SU-DHL-6 (cell line): Measurements from ENCODE around the gene G6PC3.

Source experiments
- H2AFZ ChIP-seq: fragments of 200-600 bp; sonication (generic); 2 replicates; pipeline ENCODE4 v1.6.1; 2014; ENCODE audit warnings: low read depth, mild to moderate bottlenecking, moderate library complexity, mixed read lengths, antibody characterized with exemption, low read length; ENCODE audit not compliant: severe bottlenecking
- H3F3A ChIP-seq: fragments of 200-600 bp; shearing (Covaris generic); 2 replicates; pipeline ENCODE4 v1.6.0; 2016; ENCODE audit warnings: antibody characterized with exemption, mild to moderate bottlenecking; ENCODE audit not compliant: insufficient read depth
- H3K27ac ChIP-seq: fragments of 200-600 bp; sonication (generic); 2 replicates; pipeline ENCODE4 v1.5.1; 2016; ENCODE audit warnings: low read depth, mild to moderate bottlenecking, low read length, moderate library complexity, mixed read lengths
- H3K27me3 ChIP-seq: fragments of 200-600 bp; sonication (generic), shearing (Covaris generic); 2 replicates; pipeline ENCODE4 v1.6.0; 2014; ENCODE audit warnings: mild to moderate bottlenecking, low read length
- H3K36me3 ChIP-seq: fragments of 200-600 bp; sonication (generic); 2 replicates; pipeline ENCODE4 v1.6.1; 2014; ENCODE audit warnings: mild to moderate bottlenecking, low read length, mixed read lengths
- H3K4me2 ChIP-seq: fragments of 300-600, 200-600 bp; shearing (Covaris generic), sonication (generic); 2 replicates; pipeline ENCODE4 v1.6.0; 2014; ENCODE audit warnings: low read length, low read depth, mild to moderate bottlenecking; ENCODE audit not compliant: poor library complexity, severe bottlenecking
- H3K4me3 ChIP-seq: fragments of 200-600 bp; sonication (generic); 2 replicates; pipeline ENCODE4 v1.5.1; 2014; ENCODE audit warnings: antibody characterized with exemption, low read length, mild to moderate bottlenecking, mixed read lengths; ENCODE audit not compliant: insufficient read depth, poor library complexity, severe bottlenecking
- H3K79me2 ChIP-seq: fragments of 200-600 bp; sonication (generic); 2 replicates; pipeline ENCODE4 v1.6.1; 2014; ENCODE audit warnings: mild to moderate bottlenecking, low read length, moderate library complexity; ENCODE audit not compliant: insufficient read depth
- H3K9ac ChIP-seq: fragments of 200-600 bp; sonication (generic); 2 replicates; pipeline ENCODE4 v1.7.0; 2014; ENCODE audit warnings: mild to moderate bottlenecking, low read length
- H3K9me2 ChIP-seq: fragments of 200-600 bp; sonication (generic); replicated peaks from 2 replicates; pipeline ENCODE4 v1.6.1; 2014; ENCODE audit warnings: low read length; ENCODE audit not compliant: insufficient read depth
- H3K9me3 ChIP-seq: fragments of 200-600 bp; sonication (generic); 2 replicates; pipeline ENCODE4 v1.6.1; 2014; ENCODE audit warnings: low read length, mixed read lengths; ENCODE audit not compliant: insufficient read depth
- H4K20me1 ChIP-seq: fragments of 200-600 bp; sonication (generic); 2 replicates; pipeline ENCODE4 v1.6.1; 2014; ENCODE audit warnings: low read depth, mild to moderate bottlenecking, antibody characterized with exemption, low read length, moderate library complexity, mixed read lengths
- EZH2phosphoT487 ChIP-seq: fragments of 200-600 bp; sonication (generic), shearing (Covaris generic); conservative IDR thresholded peaks from 2 replicates; pipeline ENCODE4 v1.6.1; 2018; ENCODE audit warnings: mild to moderate bottlenecking, antibody characterized with exemption, low read length, moderate library complexity, mixed read lengths
- TF ChIP-seq, protein P1 (sequence below): fragments of 200-600 bp; sonication (generic); IDR thresholded peaks from one replicate; pipeline ENCODE4 v1.5.1; 2017; ENCODE audit warnings: antibody characterized with exemption, mild to moderate bottlenecking, low read length, moderate library complexity; ENCODE audit not compliant: insufficient read depth, poor library complexity, severe bottlenecking

Gene G6PC3

GRCh38 chr17:44121997-44122815 lies 51.7 kb downstream of the G6PC3 start:
- Histone ChIP-seq H3K4me2 (peak overlapping the region; percentile 78), H4K20me1 (no peaks in the 10 kb centered on the region), H3K9me2 (no peaks in the 10 kb centered on the region), H3K9me3 (no peaks in the 10 kb centered on the region), H3K27me3 (no peaks in the 10 kb centered on the region), H3K36me3 (no peaks in the 10 kb centered on the region), H3K9ac (no peak overlapping the region; the same call in 1 of the 2 replicates), H2AFZ (no peak overlapping the region), H3K79me2 (no peaks in the 10 kb centered on the region), H3K27ac (no peak overlapping the region), H3F3A (no peaks in the 10 kb centered on the region), H3K4me3 (no peak overlapping the region)
- TF ChIP-seq, protein P1, sequence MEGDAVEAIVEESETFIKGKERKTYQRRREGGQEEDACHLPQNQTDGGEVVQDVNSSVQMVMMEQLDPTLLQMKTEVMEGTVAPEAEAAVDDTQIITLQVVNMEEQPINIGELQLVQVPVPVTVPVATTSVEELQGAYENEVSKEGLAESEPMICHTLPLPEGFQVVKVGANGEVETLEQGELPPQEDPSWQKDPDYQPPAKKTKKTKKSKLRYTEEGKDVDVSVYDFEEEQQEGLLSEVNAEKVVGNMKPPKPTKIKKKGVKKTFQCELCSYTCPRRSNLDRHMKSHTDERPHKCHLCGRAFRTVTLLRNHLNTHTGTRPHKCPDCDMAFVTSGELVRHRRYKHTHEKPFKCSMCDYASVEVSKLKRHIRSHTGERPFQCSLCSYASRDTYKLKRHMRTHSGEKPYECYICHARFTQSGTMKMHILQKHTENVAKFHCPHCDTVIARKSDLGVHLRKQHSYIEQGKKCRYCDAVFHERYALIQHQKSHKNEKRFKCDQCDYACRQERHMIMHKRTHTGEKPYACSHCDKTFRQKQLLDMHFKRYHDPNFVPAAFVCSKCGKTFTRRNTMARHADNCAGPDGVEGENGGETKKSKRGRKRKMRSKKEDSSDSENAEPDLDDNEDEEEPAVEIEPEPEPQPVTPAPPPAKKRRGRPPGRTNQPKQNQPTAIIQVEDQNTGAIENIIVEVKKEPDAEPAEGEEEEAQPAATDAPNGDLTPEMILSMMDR = no peak
- no peak for TF ChIP-seq EZH2phosphoT487

DNA sequence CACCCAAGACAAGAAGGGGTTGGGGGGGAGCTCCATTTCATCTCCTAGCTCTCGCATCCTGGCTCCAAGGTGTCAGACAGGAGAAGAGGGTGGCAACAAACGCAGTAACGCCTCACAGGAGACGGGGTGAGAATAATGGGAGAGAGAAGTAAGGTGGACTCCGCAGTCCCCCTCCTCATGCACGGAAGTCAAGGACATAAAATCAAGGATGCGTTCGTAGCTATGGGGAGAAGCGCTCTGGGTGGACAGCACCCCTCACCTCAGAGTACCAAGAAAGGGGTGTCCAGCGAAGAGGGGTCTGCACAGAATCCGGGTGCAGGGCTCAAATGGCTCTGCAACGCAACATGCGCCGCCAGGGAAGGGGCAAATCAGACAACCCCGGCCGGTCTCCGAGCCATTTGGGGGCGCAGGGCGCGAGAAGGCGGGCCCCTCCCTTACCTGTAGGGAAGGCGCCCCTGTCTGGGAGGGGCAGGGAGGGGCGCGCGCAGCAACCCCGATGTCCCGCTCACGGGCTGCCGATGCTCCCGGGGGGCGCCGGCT lies 52.4 kb downstream of the G6PC3 start:
- Histone ChIP-seq H3K36me3 (no peaks in the 10 kb centered on the region), H4K20me1 (no peaks in the 10 kb centered on the region), H3K9me2 (no peaks in the 10 kb centered on the region), H3F3A (no peaks in the 10 kb centered on the region), H3K27me3 (no peaks in the 10 kb centered on the region), H3K9ac (peak overlapping the region; percentile 64), H2AFZ (peak overlapping the region; percentile 83), H3K27ac (no peak overlapping the region), H3K4me3 (peak overlapping the region; percentile 79), H3K79me2 (no peaks in the 10 kb centered on the region), H3K9me3 (no peaks in the 10 kb centered on the region), H3K4me2 (peak overlapping the region; percentile 78)
- TF ChIP-seq EZH2phosphoT487 = no peak
- TF ChIP-seq, protein P1 = no peak

DNA sequence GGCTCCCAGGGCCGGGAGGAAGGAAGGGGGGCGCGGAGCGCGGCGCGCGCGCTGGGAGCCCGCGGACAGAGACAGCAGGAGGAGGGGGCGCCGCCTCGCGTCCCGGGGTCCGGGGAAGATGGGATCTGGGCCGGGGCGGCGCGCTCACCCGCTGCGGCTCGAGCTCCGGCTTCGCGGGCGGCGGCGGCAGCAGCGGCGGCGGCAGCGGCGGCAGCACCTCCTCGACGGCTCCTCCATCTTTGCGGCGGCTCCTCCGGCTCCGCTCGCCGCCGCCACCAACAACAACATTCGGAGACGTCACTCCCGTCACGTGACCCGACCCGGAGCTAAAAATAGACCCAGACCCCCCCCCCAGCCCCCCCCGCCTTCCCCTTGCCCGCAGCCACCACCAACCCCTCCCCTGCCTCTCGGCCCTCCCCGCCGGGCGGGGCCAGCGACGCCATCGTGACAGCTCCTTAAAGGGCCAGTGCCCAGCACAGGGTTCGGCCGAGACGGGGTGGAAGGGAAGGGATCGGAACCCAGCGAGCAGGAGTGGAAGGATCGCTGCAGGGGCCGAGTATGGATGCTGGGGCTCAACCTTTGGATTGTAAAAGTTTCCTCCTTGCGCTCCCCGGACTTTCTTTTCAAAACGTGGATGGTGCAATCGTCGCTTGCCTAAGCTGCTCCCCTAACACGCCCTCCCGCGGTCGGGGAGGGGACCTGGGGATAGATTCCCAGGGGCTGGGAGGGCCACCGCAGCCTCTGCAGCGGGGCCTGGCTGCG lies 53.0 kb downstream of the G6PC3 start, which contains the start of gene HDAC5:
Gene HDAC5 (minus strand): TSS at position 286 of the 762 bp plus-strand sequence. CDS start 6,126 bp downstream, outside the sequence.
- Histone ChIP-seq H4K20me1 (no peaks in the 10 kb centered on the region), H3K4me3 (peak within 1 kb of the TSS; percentile 79), H3K9ac (peak within 1 kb of the TSS; percentile 64), H3K79me2 (no peaks in the 10 kb centered on the region), H3K9me3 (no peaks in the 10 kb centered on the region), H3K27me3 (no peaks in the 10 kb centered on the region), H3F3A (no peaks in the 10 kb centered on the region), H2AFZ (peak within 1 kb of the TSS; percentile 95), H3K27ac (no peak within 1 kb of the TSS), H3K4me2 (peak within 1 kb of the TSS; percentile 78), H3K36me3 (no peaks in the 10 kb centered on the region), H3K9me2 (no peaks in the 10 kb centered on the region)
- TF ChIP-seq, protein P1 = peak; percentile 41
- no peak for TF ChIP-seq EZH2phosphoT487
